ENCODE data around the gene ANKFN1. TPM values are rescaled to one million over a fixed set of nuclear protein-coding genes. Genes with fewer than 3 reads are reported as not detected.
"Not testable (repeated sequence)": the region's sequence is repeated elsewhere in the genome, so short reads cannot be mapped to it uniquely, and the experiment has no call there.

The ANKFN1 gene
- total RNA-seq, 2 donors from 2014 or later: 0.26 to 0.33 TPM

DNA sequence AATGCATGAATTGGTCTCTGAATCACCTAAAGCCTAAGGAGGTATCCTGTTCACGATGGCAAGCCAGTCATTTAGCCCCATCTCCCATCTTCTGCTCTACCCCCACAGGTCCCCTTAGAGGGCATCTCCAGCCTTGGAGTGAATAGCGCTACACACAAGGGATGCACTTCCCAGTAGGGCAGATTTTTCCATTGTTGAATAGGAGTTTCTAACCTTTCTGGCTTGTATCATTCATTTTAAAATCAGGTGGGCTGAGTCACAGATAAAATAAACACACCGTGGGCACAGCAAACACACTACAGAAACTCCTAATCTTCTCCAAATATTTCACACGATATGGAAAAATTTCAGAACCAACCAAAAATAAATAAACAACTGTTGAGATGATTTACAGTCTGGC lies 239.0 kb downstream of the ANKFN1 start:
- Histone ChIP-seq H3K36me3 (replicated peaks in 1 of 2; ENCODE audit: insufficient read depth in 1 of 2, low read depth in 2 of 2) (no peaks in the 10 kb centered on the region), H3K4me1 (no peaks in the 10 kb centered on the region), H3K27ac (no peak overlapping the region), H3K9me3 (no peaks in the 10 kb centered on the region), H3K4me3 (no peak overlapping the region), H3K27me3 (no peaks in the 10 kb centered on the region)
- TF ChIP-seq POLR2A (IDR thresholded peaks at IDR 0.05) (no peak), CTCF (IDR thresholded peaks at IDR 0.05) (no peak)
- WGBS, 2 donors: 39 to 47% methylated on average over 4 of the region's 4 CpGs
- ATAC-seq (no peak), DNase-seq (no peak)
- intact Hi-C loops (cut with DNase I): no loop called here

DNA sequence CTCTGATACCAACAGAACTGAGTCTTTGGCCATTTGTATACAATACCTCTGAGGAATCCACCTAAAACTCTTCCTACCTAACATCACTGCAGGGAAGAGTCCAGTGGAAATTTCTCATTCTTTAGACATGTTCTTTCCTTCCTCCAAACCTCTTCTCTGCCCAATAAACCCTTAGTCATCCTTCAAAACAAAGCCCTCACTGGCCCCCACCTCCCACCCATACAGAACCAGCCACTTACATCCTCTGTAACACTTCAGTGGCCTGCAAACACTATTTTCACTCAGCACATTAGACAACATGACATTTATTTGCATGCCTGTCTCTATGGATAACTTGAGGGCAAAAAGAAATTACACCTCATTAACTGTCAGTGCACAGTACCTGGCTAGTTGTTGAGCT lies 239.9 kb downstream of the ANKFN1 start:
- Histone ChIP-seq H3K4me1 (no peaks in the 10 kb centered on the region), H3K27me3 (no peaks in the 10 kb centered on the region), H3K36me3 (replicated peaks in 1 of 2; ENCODE audit: insufficient read depth in 1 of 2, low read depth in 2 of 2) (no peaks in the 10 kb centered on the region), H3K4me3 (no peak overlapping the region), H3K27ac (no peak overlapping the region), H3K9me3 (no peaks in the 10 kb centered on the region)
- intact Hi-C loops (cut with DNase I): no loop called here
- ATAC-seq (no peak), DNase-seq (no peak)
- TF ChIP-seq POLR2A (IDR thresholded peaks at IDR 0.05): no peak
- no peak for TF ChIP-seq CTCF (IDR thresholded peaks at IDR 0.05)

DNA sequence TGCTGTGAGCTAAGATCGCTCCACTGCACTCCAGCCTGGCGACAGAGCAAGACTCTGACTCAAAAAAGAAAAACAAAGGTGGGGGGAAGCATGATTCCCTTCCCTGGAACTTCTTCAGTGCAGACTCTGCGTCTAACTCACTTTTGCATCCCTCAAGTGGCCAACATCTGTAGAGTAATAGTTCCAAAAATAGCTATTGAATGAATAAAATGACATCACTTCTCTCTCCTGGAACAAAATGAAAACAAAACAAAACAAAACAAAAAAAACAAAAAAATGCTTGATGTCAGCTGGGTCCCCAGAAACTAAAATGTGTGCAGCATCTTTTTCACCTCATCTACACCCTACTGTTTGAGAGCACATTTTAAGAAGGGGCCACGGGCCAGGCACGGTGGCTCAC lies 242.5 kb downstream of the ANKFN1 start:
- TF ChIP-seq POLR2A (IDR thresholded peaks at IDR 0.05): no peak
- TF ChIP-seq CTCF (IDR thresholded peaks at IDR 0.05): no peak
- no peaks in the 10 kb centered on the region for H3K36me3 ChIP-seq (replicated peaks in 1 of 2; ENCODE audit: insufficient read depth in 1 of 2, low read depth in 2 of 2)
- no peak for DNase-seq
- H3K4me1 ChIP-seq: no peaks in the 10 kb centered on the region
- H3K9me3 ChIP-seq: no peaks in the 10 kb centered on the region
- no peak overlapping the region for H3K4me3 ChIP-seq
- 70 to 82% methylated on average over 5 of the region's 5 CpGs for WGBS, 2 donors
- H3K27ac ChIP-seq: no peak overlapping the region
- ATAC-seq: no peak
- intact Hi-C loops (cut with DNase I): no loop called here
- no peaks in the 10 kb centered on the region for H3K27me3 ChIP-seq

DNA sequence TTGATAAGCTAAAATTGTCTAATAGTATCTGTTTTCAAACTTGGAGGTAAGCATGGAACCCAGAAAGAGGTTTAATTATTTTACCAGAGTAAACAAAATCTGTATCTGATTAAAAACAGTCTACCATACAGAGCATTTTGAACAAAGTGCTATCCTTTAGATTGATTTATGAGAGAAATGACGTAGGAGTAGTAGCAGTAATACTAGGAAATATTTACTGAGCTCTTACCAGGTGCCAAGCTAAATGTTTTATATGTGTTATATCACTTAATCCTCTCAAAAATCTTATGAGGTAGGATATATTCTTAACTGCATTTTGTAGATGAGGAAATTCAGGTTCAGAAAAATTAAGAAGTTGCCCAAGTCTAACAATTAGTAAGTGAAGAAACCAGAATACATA lies 253.8 kb downstream of the ANKFN1 start:
- no peaks in the 10 kb centered on the region for H3K36me3 ChIP-seq (replicated peaks in 1 of 2; ENCODE audit: insufficient read depth in 1 of 2, low read depth in 2 of 2)
- H3K9me3 ChIP-seq: no peaks in the 10 kb centered on the region
- TF ChIP-seq CTCF (IDR thresholded peaks at IDR 0.05): no peak
- ATAC-seq (no peak), DNase-seq (no peak)
- no peaks in the 10 kb centered on the region for H3K27me3 ChIP-seq
- WGBS, 2 donors: 26 to 28% methylated on average over 1 of the region's 1 CpG
- no peak overlapping the region for H3K4me3 ChIP-seq
- no peak overlapping the region for H3K27ac ChIP-seq
- H3K4me1 ChIP-seq: no peaks in the 10 kb centered on the region
- intact Hi-C loops (cut with DNase I): no loop called here

DNA sequence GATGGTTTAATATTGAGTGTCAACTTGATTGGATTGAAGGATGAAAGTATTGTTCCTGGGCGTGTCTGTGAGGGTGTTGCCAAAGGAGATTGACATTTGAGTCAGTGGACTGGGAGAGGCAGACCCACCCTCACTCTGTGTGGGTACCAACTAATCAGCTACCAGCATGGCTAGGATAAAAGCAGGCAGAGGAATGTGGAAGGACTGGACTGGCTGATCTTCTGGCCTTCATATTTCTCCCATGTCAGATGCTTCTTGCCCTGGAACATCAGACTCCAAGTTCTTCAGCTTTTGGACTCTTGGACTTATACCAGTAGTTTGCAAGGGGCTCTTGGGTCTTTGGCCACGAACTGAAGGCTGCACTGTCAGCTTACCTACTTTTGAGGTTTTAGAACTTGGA lies 259.1 kb downstream of the ANKFN1 start:
- intact Hi-C loops (cut with DNase I); H3K27me3 ChIP-seq; H3K4me3 ChIP-seq; H3K9me3 ChIP-seq; H3K27ac ChIP-seq; H3K36me3 ChIP-seq (replicated peaks in 1 of 2; ENCODE audit: insufficient read depth in 1 of 2, low read depth in 2 of 2); ATAC-seq; DNase-seq; H3K4me1 ChIP-seq: not testable (repeated sequence)
- 40 to 43% methylated on average over 2 of the region's 2 CpGs for WGBS, 2 donors

All from body of pancreas (tissue), 4 donors.